Astrocyte (in vitro differentiated cells and primary cell): ENCODE results near the gene COLEC11. TPM values are rescaled to one million over a fixed set of nuclear protein-coding genes. Genes with fewer than 3 reads are reported as not detected.
"Not testable (repeated sequence)": the region's sequence is repeated elsewhere in the genome, so short reads cannot be mapped to it uniquely, and the experiment has no call there.

Experiments
- DNase-seq: peaks from one replicate; pipeline ENCODE4 v3.0.0-alpha.2; 2010; ENCODE audit warnings: low read depth
- FAIRE-seq: peaks from 2 replicates; lab custom pipeline; 2011; peaks lifted over from hg19 to GRCh38; lab: Jason Lieb, UNC
- H2AFZ ChIP-seq: 2 replicates; pipeline ENCODE4 v1.6.0; 2012; ENCODE audit warnings: low read depth, low read length, inconsistent platforms
- H3K27ac ChIP-seq: 2 replicates; pipeline ENCODE4 v1.5.1; 2011; ENCODE audit warnings: low read depth, low read length, inconsistent platforms
- H3K27me3 ChIP-seq: 2 replicates; pipeline ENCODE4 v1.6.0; 2011; ENCODE audit warnings: low read length, inconsistent platforms; ENCODE audit not compliant: insufficient read depth
- H3K36me3 ChIP-seq: 2 replicates; pipeline ENCODE4 v1.5.1; 2011; ENCODE audit warnings: low read length, inconsistent platforms; ENCODE audit not compliant: insufficient read depth
- H3K4me1 ChIP-seq: 2 replicates; pipeline ENCODE4 v1.5.1; 2011; ENCODE audit warnings: low read length, inconsistent platforms; ENCODE audit not compliant: insufficient read depth
- H3K4me2 ChIP-seq: 2 replicates; pipeline ENCODE4 v1.6.0; 2012; ENCODE audit warnings: low read length, inconsistent platforms
- H3K4me3 ChIP-seq: 2 replicates; pipeline ENCODE4 v1.5.1; 2011; ENCODE audit warnings: low read depth, mild to moderate bottlenecking, low read length, inconsistent platforms; ENCODE audit not compliant: insufficient read depth
- H3K79me2 ChIP-seq: 2 replicates; pipeline ENCODE4 v1.6.0; 2012; ENCODE audit warnings: mild to moderate bottlenecking, low read length, inconsistent platforms; ENCODE audit not compliant: insufficient read depth
- H3K9ac ChIP-seq: 2 replicates; pipeline ENCODE4 v1.6.0; 2012; ENCODE audit warnings: mild to moderate bottlenecking, low read length, inconsistent platforms
- H3K9me3 ChIP-seq: 2 replicates; pipeline ENCODE4 v1.5.1; 2012; ENCODE audit warnings: low read depth, mild to moderate bottlenecking, low read length, inconsistent platforms; ENCODE audit not compliant: insufficient read depth
- H4K20me1 ChIP-seq: 2 replicates; pipeline ENCODE4 v1.6.0; 2012; ENCODE audit warnings: low read length, inconsistent platforms; ENCODE audit not compliant: insufficient read depth
- H3K27ac Mint-ChIP-seq: one replicate; pipeline ENCODE4 v1.8.0; 2021; ENCODE audit warnings: mild to moderate bottlenecking, mixed read lengths; ENCODE audit not compliant: unreplicated experiment
- H3K27me3 Mint-ChIP-seq: one replicate; pipeline ENCODE4 v1.8.0; 2021; ENCODE audit warnings: low read depth, mixed read lengths; ENCODE audit not compliant: unreplicated experiment
- H3K36me3 Mint-ChIP-seq: one replicate; pipeline ENCODE4 v1.8.0; 2021; ENCODE audit warnings: low read depth, mixed read lengths; ENCODE audit not compliant: unreplicated experiment
- H3K4me1 Mint-ChIP-seq: one replicate; pipeline ENCODE4 v1.8.0; 2021; ENCODE audit warnings: low read depth, mixed read lengths; ENCODE audit not compliant: unreplicated experiment
- H3K4me3 Mint-ChIP-seq: one replicate; pipeline ENCODE4 v1.8.0; 2021; ENCODE audit warnings: mild to moderate bottlenecking, moderate library complexity, mixed read lengths; ENCODE audit not compliant: unreplicated experiment
- H3K9me3 Mint-ChIP-seq: one replicate; pipeline ENCODE4 v1.8.0; 2021; ENCODE audit warnings: mild to moderate bottlenecking, mixed read lengths; ENCODE audit not compliant: unreplicated experiment
- CTCF ChIP-seq: IDR thresholded peaks from 2 replicates; pipeline ENCODE4 v1.5.1; 2011; ENCODE audit warnings: low read depth, mild to moderate bottlenecking, inconsistent platforms, low read length, moderate library complexity; ENCODE audit not compliant: insufficient read depth
- EZH2 ChIP-seq: IDR thresholded peaks from 2 replicates; pipeline ENCODE4 v1.6.1; 2012; ENCODE audit warnings: mild to moderate bottlenecking, low read length, inconsistent platforms; ENCODE audit not compliant: insufficient read depth
- total RNA-seq: library from RNA; stranded (reverse); gene quantifications from 2 replicates; pipeline ENCODE4 v1.2.1, GENCODE V29; 2021

COLEC11 gene
- total RNA-seq, 1 donor from 2014 or later, result not detected

- no peak for DNase-seq
- H3K4me1 Mint-ChIP-seq, result peaks cover 15% of the 10 kb centered on the region
- Histone ChIP-seq H3K27me3 (peaks cover 5% of the 10 kb centered on the region), H4K20me1 (no peaks in the 10 kb centered on the region), H3K9ac (no peak within 1 kb of the TSS), H3K4me3 (no peak within 1 kb of the TSS), H3K9me3 (no peaks in the 10 kb centered on the region), H3K79me2 (no peaks in the 10 kb centered on the region), H3K27ac (no peak within 1 kb of the TSS), H3K36me3 (no peaks in the 10 kb centered on the region), H2AFZ (peak within 1 kb of the TSS; percentile 50), H3K4me2 (no peak within 1 kb of the TSS), H3K4me1 (no peaks in the 10 kb centered on the region)
- no peak for FAIRE-seq
- H3K27me3 Mint-ChIP-seq, result peaks cover 4% of the 10 kb centered on the region
- no peak within 1 kb of the TSS for H3K4me3 Mint-ChIP-seq
- no peaks in the 10 kb centered on the region for H3K36me3 Mint-ChIP-seq
- TF ChIP-seq EZH2, result no peak
- TF ChIP-seq CTCF, result no peak
- H3K9me3 Mint-ChIP-seq, result peaks cover 3% of the 10 kb centered on the region
- H3K27ac Mint-ChIP-seq, result peak within 1 kb of the TSS; percentile 37
Measured at GRCh38 chr2:3657881-3658280, 63.0 kb downstream of the COLEC11 start, which contains the start of gene ALLC. Gene ALLC, plus strand, starts transcription at chr2:3658200. Its CDS starts 12,958 bp downstream, at chr2:3671158.

GRCh38 chr2:3659447-3660432 is 64.8 kb downstream of the COLEC11 start:
- H3K4me3 Mint-ChIP-seq, result no peak overlapping the region
- no peak overlapping the region for H2AFZ ChIP-seq

GRCh38 chr2:3660640-3661039 is 65.7 kb downstream of the COLEC11 start:
- not testable (repeated sequence) for H3K36me3 ChIP-seq, H3K4me1 ChIP-seq, H3K9me3 ChIP-seq, H3K9me3 Mint-ChIP-seq, H3K27ac ChIP-seq, DNase-seq, H3K36me3 Mint-ChIP-seq, H3K4me2 ChIP-seq, H4K20me1 ChIP-seq, FAIRE-seq, H3K4me3 ChIP-seq, H2AFZ ChIP-seq, H3K4me3 Mint-ChIP-seq, H3K27me3 Mint-ChIP-seq, H3K79me2 ChIP-seq, H3K27me3 ChIP-seq, H3K9ac ChIP-seq
- Mint-ChIP-seq H3K4me1 (peaks cover 15% of the 10 kb centered on the region), H3K27ac (peak overlapping the region; percentile 17)

More at GRCh38 chr2:3659447-3660432, 64.8 kb downstream of the COLEC11 start:
- DNase-seq (no peak), FAIRE-seq (no peak)
- Histone ChIP-seq H3K36me3 (no peaks in the 10 kb centered on the region), H3K27ac (no peak overlapping the region), H3K9me3 (no peaks in the 10 kb centered on the region), H3K4me2 (no peak overlapping the region), H3K9ac (no peak overlapping the region), H3K4me3 (no peak overlapping the region), H3K79me2 (no peaks in the 10 kb centered on the region), H3K4me1 (no peaks in the 10 kb centered on the region), H4K20me1 (no peaks in the 10 kb centered on the region), H3K27me3 (peaks cover 3% of the 10 kb centered on the region)
- H3K27me3 Mint-ChIP-seq, result no peaks in the 10 kb centered on the region
- H3K36me3 Mint-ChIP-seq, result no peaks in the 10 kb centered on the region
- H3K4me1 Mint-ChIP-seq, result peaks cover 15% of the 10 kb centered on the region
- TF ChIP-seq CTCF, result no peak
- no peak for TF ChIP-seq EZH2
- peak overlapping the region; percentile 37 for H3K27ac Mint-ChIP-seq
- peaks cover 3% of the 10 kb centered on the region for H3K9me3 Mint-ChIP-seq
